SU-DHL-6 (cell line): Measurements from ENCODE around the gene C12orf57.

Source experiments
- CTCF ChIP-seq: fragments of 200-600 bp; sonication (generic); IDR thresholded peaks from one replicate; pipeline ENCODE4 v1.5.1; 2017; ENCODE audit warnings: antibody characterized with exemption, mild to moderate bottlenecking, low read length, moderate library complexity; ENCODE audit not compliant: insufficient read depth, poor library complexity, severe bottlenecking
- EZH2phosphoT487 ChIP-seq: fragments of 200-600 bp; sonication (generic), shearing (Covaris generic); conservative IDR thresholded peaks from 2 replicates; pipeline ENCODE4 v1.6.1; 2018; ENCODE audit warnings: mild to moderate bottlenecking, antibody characterized with exemption, low read length, moderate library complexity, mixed read lengths

GRCh38 chr12:6917491-6918231, 26.2 kb upstream of the C12orf57 start:
- TF ChIP-seq CTCF (no peak), EZH2phosphoT487 (no peak)
